Endothelial cell of umbilical vein (primary cell): ENCODE results near the gene FEM1C.

ENCODE experiments used
- EZH2 ChIP-seq: IDR thresholded peaks from 2 replicates; pipeline ENCODE4 v1.6.1; 2012; ENCODE audit warnings: borderline replicate concordance, low read depth, mild to moderate bottlenecking, moderate library complexity, low read length, inconsistent platforms; ENCODE audit not compliant: severe bottlenecking
- TF ChIP-seq, protein P1 (sequence below): IDR thresholded peaks from 2 replicates; pipeline ENCODE4 v1.6.1; 2011; ENCODE audit not compliant: insufficient read depth, insufficient read length
- TF ChIP-seq, protein P2 (sequence below), 2 donors: IDR thresholded peaks; 1 replicate in 1 of 2; 2 replicates in 1 of 2; pipeline ENCODE4 v1.5.1; 2011; ENCODE audit warnings: low read length in 2 of 2, mild to moderate bottlenecking in 2 of 2, moderate library complexity in 2 of 2, control low read depth in 1 of 2, inconsistent platforms in 1 of 2, low read depth in 1 of 2; ENCODE audit not compliant: insufficient read depth in 1 of 2; ENCODE audit errors: extremely low read depth in 1 of 2

DNA sequence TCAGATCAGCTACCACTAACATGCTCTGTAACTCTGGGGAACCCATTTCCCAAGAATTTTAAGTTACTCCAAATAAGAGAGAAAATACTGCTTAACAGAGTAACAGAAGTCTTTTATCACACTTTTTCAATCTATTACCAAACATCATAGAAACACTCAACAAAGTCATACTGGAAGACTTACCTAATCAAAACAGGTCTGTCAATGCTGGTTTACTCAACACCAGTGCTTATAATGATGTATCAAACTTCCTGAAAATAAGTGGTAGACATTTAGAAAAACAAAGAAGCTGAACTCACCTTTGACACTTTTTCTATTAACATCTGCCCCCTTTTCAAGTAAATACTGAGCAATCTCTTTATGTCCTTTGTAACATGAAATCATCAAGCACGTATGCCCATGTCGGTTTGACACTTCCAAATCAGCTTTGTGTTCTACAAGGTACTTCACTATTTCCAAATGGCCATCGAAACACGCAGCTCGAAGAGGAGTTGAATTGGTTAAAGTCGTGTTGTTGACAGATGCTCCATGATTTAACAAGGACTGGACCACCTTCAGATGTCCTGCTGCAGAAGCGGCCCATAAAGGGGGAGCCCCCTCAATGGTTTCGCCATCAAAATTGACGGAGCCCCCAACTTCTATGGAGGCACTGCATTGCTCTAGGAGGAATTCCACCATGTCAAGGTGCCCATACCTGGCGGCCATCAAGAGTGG lies 1.8 kb downstream of the FEM1C start:
- no peak for TF ChIP-seq EZH2
- TF ChIP-seq, protein P1, sequence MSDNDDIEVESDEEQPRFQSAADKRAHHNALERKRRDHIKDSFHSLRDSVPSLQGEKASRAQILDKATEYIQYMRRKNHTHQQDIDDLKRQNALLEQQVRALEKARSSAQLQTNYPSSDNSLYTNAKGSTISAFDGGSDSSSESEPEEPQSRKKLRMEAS: no peak
- TF ChIP-seq, protein P2, sequence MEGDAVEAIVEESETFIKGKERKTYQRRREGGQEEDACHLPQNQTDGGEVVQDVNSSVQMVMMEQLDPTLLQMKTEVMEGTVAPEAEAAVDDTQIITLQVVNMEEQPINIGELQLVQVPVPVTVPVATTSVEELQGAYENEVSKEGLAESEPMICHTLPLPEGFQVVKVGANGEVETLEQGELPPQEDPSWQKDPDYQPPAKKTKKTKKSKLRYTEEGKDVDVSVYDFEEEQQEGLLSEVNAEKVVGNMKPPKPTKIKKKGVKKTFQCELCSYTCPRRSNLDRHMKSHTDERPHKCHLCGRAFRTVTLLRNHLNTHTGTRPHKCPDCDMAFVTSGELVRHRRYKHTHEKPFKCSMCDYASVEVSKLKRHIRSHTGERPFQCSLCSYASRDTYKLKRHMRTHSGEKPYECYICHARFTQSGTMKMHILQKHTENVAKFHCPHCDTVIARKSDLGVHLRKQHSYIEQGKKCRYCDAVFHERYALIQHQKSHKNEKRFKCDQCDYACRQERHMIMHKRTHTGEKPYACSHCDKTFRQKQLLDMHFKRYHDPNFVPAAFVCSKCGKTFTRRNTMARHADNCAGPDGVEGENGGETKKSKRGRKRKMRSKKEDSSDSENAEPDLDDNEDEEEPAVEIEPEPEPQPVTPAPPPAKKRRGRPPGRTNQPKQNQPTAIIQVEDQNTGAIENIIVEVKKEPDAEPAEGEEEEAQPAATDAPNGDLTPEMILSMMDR (IDR thresholded peaks at IDR 0.05; ENCODE audit: extremely low read depth in 1 of 2, insufficient read depth in 1 of 2, low read depth in 1 of 2, low read length in 2 of 2): no peak
